ENCODE results near the gene SEC14L5.
"Not testable (repeated sequence)": the region's sequence is repeated elsewhere in the genome, so short reads cannot be mapped to it uniquely, and the experiment has no call there.

The SEC14L5 gene

DNA sequence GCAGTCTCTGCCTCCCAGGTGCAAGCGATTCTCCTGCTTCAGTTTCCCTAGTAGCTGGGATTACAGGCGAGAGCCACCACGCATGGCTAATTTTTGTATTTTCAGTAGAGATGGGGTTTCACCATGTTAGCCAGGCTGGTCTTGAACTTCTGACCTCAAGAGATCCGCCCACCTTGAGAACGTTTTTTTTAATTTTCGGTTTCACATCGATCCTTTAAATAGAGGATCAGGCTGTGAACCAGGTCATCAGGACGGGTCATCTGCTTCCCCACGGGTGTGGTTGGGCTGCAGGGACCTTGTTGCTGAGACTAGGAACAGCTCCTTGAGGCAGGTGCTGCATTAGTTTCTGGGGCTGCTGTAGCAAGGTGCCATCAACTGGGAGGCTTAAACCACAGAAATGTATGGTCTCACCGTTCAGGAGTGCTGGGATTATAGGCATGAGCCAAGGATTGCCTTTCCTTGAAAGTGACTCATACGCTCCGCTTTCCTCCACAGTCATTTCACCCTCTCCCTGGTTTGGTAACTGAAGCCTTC, 83.5 kb downstream of the SEC14L5 start:
- DNase-seq (ENCODE audit: low spot score) = no peak

DNA sequence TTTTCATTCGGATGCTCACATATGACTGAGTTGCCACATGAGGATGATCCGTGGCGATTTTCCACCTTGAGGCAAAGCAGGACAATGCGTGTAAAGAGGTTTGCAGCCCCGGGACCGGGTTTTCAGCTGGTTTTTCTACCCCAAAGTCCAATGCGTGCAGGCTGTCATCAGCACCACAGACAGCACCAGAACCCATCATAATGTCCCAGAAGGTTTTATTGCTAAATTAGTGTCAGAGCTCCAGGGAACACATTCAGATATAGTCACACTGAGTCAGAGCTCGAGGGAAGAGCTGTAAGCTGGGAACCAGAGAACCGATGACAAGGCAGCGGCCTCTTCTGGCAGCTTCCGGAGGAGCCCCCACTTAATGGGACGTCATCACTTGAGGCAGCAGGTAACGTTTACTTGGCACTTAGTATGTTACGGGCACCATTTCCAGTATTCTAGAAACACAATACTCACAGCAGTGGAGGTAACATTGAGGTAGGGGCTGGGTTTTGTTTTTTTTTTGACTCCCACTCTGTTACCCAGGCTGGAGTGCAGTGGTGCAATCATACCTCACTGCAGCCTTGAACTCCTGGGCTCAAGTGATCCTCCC, 84.5 kb downstream of the SEC14L5 start:
- no peak for DNase-seq (ENCODE audit: low spot score)

DNA sequence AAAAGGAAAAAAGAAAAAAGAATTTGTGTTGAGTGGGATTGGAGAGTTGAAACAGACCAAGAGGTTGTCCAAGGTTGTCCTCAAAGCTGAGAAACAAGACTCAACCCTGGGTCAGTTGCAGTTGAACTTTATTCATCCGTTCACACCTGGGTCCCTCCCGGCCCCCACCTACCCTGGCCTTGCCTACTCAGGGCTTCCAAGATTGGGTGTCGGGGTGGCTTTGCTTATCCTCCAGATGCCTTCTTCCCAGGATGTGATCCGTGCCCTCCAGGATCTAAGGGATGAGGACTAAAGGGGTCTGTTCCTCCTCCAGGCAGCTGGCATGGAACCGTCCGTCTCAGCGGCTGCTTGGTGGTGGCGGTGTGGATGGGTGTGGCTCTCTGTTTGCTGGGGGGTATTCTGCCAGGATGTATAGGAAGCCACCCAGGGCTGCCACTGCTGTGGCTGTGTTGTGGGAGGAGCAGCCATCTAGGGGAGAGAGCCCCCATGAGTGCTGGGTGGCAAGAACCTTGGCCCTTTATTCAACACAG, 85.9 kb downstream of the SEC14L5 start:
- no peak for DNase-seq (ENCODE audit: low spot score)

- not testable (repeated sequence) for DNase-seq (ENCODE audit: low spot score)
Measured at GRCh38 chr16:5044581-5044980, 86.5 kb downstream of the SEC14L5 start.

DNA sequence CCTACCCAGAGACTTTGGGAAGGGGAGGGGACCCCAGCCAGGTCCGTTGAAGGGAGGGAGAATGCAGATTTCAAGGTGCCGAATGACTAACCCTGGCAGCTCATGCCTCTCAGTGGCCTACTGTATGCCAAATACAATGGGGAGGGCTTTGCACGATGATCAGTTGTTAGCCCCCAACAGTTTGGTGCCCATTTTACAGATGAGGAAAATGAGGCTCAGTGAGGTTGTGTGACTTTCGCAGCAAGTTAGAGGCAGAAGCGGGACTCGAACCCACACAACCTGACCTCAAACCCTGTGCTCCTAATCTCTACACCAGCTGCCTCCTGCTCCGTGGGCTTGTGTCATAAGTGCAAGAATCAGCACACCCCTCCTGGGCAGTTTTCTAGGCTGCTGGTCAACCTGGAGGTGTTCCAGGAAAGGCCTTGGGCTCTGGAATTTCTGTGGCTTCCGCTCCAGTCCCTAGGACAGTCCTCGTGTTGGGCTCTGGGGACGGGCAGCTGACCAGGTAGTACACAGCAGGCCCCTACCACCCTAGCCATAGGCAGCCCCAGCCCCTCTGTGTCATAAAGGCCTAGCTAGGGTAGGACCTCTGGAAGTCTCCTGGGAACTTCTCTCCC, 87.5 kb downstream of the SEC14L5 start:
- DNase-seq (ENCODE audit: low spot score) = no peak

- no peak for DNase-seq (ENCODE audit: low spot score)
Measured at GRCh38 chr16:5046914-5047313, 88.8 kb downstream of the SEC14L5 start.

- DNase-seq (ENCODE audit: low spot score) = no peak
Measured at GRCh38 chr16:5054876-5055865, 97.0 kb downstream of the SEC14L5 start.

DNA sequence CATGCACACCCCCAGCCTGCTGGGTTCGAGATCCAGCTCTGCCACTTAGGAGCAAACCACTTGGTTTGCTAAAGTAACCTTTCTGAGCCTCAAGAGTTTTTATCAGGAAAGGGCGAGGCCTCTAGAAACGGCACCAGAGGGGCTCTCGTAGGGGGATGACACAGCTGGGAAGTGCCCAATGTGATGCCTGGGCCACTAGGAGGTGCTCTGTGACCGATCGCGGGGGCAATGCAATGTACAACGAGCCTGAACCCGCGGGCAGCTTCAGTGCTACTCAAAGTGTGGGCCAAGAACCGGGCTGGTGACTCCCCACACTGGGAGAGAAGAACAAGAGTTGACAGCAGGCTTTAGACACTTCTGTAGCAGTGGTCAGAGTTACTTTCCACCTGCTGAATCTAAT, 98.2 kb downstream of the SEC14L5 start:
- DNase-seq (ENCODE audit: low spot score) = peak; percentile 38

DNA sequence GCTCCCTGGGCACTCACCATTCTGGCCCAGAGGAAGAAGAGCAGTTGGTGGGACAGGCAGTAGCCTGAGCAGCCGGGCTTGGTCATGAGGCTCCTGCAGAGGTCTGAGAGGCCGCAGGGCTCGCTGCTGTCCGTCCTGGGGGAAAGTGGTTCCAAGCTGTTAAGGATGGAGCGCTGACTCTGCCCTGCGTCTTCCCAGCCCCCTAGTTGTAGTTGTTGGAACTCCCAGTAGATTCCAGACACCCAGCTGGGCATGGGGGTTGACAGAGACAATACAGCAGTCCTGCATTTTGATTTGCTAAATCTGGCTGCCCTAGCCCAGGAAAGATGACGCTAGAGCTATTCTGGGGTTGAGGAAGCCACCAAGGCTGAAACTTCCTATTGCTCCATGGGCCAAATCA, 100.3 kb downstream of the SEC14L5 start:
- no peak for DNase-seq (ENCODE audit: low spot score)

DNA sequence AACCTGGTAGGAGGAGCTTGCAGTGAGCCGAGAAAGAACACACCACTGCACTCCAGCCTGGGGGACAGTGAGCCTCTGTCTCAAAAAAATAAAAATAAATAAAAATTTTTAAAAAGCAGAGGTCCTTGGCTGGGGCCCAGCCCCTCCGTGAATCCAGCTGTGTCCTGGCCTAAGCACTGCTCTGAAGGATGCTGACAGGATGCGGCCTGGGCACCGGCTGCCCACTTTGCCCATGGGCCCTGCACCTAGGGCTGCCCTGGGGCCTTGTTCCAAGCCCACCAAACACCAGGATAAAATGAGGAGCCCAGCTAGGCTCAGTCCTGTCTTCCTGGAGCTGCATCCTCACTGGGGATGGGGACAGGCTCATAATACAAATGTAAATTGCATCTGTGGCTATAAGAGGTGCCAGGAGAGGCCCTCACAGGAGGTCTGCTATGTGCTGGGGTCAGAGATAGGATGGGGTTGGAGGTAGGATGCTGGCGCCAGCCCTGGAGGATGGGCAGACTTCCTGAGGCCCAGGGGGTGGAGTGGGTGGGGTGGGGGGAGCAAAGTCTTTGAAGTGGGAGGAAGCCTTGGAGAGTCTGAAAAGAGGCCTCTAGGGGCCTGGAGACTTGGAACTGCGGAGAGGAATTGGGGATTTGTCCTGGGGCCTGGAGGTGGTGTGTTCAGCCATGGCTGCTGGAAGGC, 101.4 kb downstream of the SEC14L5 start:
- no peak for DNase-seq (ENCODE audit: low spot score)

GRCh38 chr16:5060073-5060641, 102.0 kb downstream of the SEC14L5 start:
- DNase-seq (ENCODE audit: low spot score) = no peak

- DNase-seq (ENCODE audit: low spot score) = no peak
Measured at GRCh38 chr16:5062051-5062450, 103.9 kb downstream of the SEC14L5 start.

- peak; percentile 4 for DNase-seq (ENCODE audit: low spot score)
Measured at GRCh38 chr16:5062790-5063765, 104.9 kb downstream of the SEC14L5 start.

DNA sequence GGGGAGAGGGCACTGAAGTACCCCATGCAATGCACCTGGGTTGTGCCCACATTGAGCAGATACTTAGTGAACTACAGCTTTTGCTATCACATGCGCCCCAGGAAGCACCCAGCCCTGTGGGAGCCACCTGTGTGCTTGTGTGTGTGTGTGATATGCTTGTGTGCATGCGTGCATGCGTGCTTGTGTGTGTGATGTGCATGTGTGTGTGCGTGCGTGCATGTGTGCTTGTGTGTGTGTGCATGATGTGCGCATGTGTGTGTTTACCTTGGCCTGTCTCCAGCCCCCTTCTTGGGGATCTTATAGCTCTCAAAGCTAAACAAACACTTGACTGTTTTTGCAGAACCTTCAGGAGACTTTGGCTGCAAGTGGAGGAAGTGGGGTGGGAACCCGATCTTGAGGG, 106.8 kb downstream of the SEC14L5 start:
- DNase-seq (ENCODE audit: low spot score) = peak; percentile 5

- DNase-seq (ENCODE audit: low spot score) = no peak
Measured at GRCh38 chr16:5065326-5065725, 107.2 kb downstream of the SEC14L5 start.

GRCh38 chr16:5065813-5066212, 107.7 kb downstream of the SEC14L5 start, which contains the start of gene C16orf89:
TSS of gene C16orf89 (minus strand) at chr16:5065956. CDS start at chr16:5065908, 48 bp downstream.
- DNase-seq (ENCODE audit: low spot score) = peak; percentile 63

DNA sequence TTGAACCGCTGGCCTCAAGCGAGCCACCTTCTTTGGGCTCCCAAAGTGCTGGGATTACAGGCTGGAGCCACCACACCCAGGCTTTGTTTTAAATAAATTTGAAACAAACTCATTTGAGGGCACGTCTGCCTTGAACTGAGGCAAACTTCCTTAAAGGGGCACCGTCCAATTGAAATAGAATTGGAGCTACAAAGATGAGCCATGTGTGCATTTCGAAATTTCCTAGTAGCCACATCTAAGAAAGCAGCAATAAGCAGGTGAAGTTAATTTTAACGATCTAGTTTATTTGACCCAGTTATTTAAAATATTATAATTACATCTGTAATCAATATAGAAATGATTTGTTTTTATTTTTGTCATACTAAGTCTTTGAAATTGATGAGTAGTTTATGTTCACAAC, 108.4 kb downstream of the SEC14L5 start:
- DNase-seq (ENCODE audit: low spot score) = no peak
